GM19455 (cell line): ENCODE measurements around the gene ADRA2A.

Source experiments
- ATAC-seq: cut with Tn5 transposase; IDR thresholded peaks from one replicate; pipeline ENCODE4 v1.9.1; 2021; ENCODE audit not compliant: unreplicated experiment

The ADRA2A gene

GRCh38 chr10:111130471-111130870, 53.6 kb downstream of the ADRA2A start:
- ATAC-seq = no peak
